ENCODE results near the gene ZDHHC20.

DNA sequence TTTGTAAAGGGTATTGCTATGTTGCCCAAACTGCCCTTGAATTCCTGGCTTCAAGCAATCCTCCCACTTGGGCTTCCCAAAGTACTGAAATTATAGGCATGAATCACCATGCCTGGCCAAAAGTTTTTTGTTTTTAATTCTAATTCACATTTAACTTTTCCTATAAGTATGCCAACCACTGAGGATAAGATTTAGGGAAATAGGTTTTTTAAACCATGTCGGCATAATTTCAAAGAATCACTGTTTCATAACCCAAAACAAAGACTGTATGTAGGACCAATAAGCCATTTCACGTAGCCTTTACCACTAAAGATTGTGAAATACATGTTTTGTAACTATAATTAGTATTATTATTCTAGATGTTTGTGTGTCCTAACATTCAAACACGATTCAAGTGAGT lies 8.2 kb downstream of the ZDHHC20 start:
- TF ChIP-seq CTCF (IDR thresholded peaks at IDR 0.05; ENCODE audit: low read depth, low read length, poor library complexity, severe bottlenecking) = no peak
- TF ChIP-seq EZH2phosphoT487 (IDR thresholded peaks at IDR 0.05; ENCODE audit: borderline replicate concordance, low read length) = no peak

Data from DOHH2 (cell line).